DMS 273 treated with DMSO at 0.1 percent for 48 hours (cell line): ENCODE measurements around the gene PACRGL.

Experiments used
- DNase-seq: peaks from one replicate; lab custom pipeline; 2025; lab: John Stamatoyannopoulos, UW

The PACRGL gene

GRCh38 chr4:20700007-20700761 lies at the start of gene PACRGL:
PACRGL (plus strand) TSS chr4:20700458; CDS start chr4:20704482, 4,024 bp downstream.
- DNase-seq, result peak; percentile 78

- no peak for DNase-seq
These were observed 47.9 kb upstream of the PACRGL start for GRCh38 chr4:20652226-20652885.

- DNase-seq, result no peak
These were observed 41.8 kb upstream of the PACRGL start for GRCh38 chr4:20658456-20658855.

DNA sequence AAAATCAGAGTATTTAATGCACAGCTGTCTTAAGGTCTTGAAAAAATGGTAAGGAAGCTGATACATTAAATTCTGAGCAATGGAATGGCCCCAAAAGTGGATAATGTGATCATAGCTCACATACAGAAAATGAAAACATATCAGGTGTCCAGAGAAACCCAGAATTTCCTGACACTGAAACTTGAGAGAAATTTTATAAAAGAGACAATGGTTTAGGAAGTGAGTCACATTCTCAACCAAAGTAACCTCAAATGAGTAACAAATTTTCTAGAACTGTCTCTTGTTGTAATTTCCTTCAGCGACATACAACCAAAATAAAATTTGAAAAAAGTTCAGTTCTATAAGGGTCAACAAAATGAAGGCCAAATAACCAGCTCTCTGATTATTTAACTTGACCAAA lies 37.4 kb upstream of the PACRGL start:
- DNase-seq, result no peak

GRCh38 chr4:20666012-20666860 lies 34.0 kb upstream of the PACRGL start:
- DNase-seq, result no peak

GRCh38 chr4:20672262-20672661 lies 28.0 kb upstream of the PACRGL start:
- no peak for DNase-seq

DNA sequence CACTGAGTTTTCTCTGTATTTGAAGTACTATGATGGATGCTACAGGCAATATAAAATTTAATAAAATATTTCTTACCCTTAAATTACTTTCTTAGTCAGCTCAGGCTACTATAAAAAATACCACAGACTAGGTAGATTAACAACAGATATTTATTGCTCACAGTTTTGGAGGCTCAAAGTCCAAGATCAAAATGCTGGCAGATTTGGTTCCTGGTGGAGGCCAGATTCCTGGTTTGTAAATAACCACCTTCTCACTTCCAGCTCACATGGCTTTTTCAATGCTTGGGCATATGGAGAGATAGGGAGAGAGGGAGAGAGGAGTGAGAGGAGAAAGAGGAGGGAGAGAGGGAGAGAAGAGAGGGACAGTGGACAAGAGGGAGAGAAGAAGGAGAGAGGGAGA lies 24.5 kb upstream of the PACRGL start:
- no peak for DNase-seq

- DNase-seq, result no peak
These were observed 23.6 kb upstream of the PACRGL start for GRCh38 chr4:20676501-20677197.

- no peak for DNase-seq
These were observed 21.9 kb upstream of the PACRGL start for GRCh38 chr4:20678400-20678799.

GRCh38 chr4:20679951-20680350 lies 20.3 kb upstream of the PACRGL start:
- DNase-seq, result no peak

DNA sequence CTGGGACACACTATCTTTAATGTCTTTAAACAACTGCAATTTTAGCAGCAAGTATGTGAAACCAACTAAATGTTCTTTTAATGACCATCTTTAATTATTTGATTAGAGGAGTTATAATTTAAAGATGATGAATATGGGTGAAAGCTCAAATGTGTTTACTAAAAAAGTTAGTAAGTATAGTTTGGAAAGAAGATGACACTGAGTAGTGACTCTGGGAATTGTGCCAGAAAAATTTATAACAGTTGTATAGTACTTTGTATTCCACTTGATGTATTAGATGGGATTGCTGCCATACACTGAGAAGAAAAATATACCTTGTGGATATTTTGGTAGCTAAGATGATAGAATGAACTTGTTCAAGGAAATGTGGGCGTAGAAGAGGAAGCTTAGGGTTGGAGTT lies 19.5 kb upstream of the PACRGL start:
- DNase-seq, result no peak

DNA sequence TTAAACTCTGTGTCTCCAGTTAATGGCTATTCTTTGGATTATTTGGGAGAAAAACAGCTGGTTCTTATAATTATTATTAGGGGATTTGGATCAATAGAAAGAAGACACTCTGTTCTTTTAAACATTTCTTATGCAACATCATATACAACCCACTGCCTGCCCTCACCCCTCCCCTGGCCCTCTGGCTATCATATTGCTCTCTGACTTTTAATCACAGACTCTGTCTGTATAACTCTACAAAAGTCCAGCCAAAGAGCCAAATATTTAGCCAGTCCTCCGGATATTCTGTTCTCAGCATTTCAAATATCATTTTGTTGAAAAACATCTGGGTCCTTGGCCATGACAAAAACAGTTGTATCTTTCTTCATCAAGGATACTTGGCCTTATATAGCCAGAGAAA lies 19.0 kb upstream of the PACRGL start:
- DNase-seq, result no peak

GRCh38 chr4:20682853-20683252 lies 17.4 kb upstream of the PACRGL start:
- DNase-seq, result no peak

GRCh38 chr4:20683766-20684165 lies 16.5 kb upstream of the PACRGL start:
- DNase-seq, result no peak

DNA sequence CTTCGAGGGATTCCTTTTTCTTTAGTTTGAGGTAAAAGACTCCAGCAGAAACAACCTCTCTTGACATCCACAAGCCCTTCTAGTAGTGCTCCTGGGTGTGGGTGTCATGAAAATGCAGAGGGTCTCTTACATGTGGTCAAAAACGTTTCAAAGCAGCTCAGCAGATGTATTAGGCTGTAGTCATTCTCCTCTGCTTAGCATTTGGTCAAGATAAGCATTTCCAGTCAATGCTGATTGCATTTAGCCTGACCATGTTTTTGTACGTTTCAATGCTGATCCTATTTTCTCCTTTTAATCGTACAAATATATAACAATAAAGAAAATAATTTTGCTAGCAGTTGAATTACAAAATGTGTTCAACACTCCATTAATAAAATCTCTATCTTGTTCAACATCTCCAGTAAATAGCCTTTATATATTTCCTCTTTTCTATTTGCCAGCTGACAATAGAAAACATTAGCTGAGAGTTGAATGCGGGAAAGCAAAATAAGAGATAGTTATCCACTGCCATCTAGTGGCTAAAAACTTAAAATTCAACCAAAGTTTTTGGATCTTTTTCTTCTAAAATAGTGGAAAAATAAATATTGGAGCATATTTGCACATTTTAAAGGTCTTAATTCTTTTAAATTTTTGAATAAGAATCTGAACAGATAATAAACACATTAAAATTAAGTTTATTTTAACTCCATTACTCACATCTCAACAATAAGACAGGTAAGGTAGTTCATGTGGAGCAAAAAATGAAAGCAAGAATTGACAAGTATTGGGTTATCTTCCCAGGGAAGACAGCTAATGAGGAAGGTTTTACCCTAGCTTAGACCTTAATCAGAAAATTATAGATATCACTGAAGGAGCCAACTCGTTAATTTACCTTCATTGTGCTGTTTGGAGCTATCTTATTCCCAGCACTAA lies 15.2 kb upstream of the PACRGL start:
- peak; percentile 1 for DNase-seq

GRCh38 chr4:20687864-20688263 lies 12.4 kb upstream of the PACRGL start:
- DNase-seq, result no peak

DNA sequence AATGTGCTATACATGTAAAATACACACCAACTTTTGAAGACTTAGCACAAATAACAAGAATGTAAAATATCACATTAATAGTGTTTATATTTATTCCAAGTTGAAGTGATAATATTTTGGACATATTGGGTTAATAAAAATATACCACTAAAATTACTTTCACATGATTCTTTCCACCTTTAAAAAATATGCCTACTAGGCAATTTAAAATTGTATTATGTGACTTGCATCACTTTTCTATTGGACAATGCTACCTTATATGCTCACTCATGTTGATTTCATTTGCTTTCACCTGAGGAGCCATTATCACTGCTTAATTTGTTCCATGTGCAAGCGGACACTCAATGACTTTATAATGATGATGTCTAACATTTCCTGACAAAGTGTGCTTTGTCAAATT lies 3.4 kb upstream of the PACRGL start:
- DNase-seq, result no peak

DNA sequence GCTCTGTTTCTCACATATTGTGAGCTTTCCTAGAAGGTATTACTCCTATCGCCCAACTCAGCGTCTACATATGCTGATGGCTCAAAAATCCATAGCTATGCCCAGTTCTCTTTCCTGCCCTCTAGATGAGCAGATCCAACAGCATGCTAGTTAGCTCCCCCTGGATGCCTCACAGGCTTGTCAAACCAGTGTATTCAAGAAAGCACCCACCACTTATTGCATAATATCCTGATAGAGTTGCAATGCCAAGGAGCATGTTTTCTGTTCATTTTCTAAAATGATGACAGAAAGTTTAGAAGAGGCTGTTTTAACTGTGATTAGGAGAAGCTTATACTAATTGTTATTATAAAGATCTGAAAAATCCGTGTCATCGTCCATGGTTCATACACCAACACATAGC lies 1.9 kb upstream of the PACRGL start:
- DNase-seq, result no peak

DNA sequence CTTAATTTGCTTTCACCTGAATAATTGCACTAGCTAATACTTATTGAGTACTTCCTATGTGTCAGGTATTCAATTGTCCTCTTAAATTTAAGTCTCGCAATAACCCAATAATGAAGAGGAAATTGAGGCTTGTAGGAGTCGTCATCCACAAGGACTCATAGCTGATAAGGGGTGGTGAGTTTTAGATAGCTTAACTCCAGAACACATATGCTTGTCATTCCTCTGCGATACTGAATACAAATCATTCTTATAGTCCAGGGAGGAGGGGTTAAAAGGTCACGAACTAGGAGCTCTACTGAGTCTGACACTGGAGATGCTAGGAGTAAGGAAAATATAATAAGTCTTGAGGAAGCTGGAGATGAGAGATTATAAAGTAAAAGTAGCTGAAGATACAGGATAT lies 1.4 kb upstream of the PACRGL start:
- DNase-seq, result no peak

DNA sequence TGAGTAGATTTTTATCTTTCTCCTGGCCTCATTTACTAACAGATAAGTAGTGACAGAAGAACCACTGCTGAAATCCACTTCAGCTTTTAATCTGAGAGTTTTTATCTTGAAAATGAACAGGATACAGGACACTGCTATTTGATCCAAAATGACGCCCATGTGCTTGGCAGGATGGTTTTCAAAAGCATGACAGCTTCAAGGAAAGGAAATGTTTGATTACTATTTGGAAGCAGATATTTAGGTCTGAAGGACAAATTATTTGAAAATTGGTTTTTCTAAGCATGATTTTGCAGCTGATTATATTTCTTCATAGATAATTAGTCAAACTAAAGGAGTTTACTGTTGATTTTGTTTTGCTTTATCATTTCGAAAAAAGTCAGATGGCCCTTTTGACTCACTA lies 11.1 kb downstream of the PACRGL start:
- DNase-seq, result no peak

- DNase-seq, result no peak
These were observed 22.8 kb downstream of the PACRGL start for GRCh38 chr4:20723019-20723418.
